ENCODE results near the gene LRRC39. TPM values are rescaled to one million over a fixed set of nuclear protein-coding genes. Genes with fewer than 3 reads are reported as not detected.

Gene LRRC39
- total RNA-seq, 1 donor from 2014 or later: 166 TPM

DNA sequence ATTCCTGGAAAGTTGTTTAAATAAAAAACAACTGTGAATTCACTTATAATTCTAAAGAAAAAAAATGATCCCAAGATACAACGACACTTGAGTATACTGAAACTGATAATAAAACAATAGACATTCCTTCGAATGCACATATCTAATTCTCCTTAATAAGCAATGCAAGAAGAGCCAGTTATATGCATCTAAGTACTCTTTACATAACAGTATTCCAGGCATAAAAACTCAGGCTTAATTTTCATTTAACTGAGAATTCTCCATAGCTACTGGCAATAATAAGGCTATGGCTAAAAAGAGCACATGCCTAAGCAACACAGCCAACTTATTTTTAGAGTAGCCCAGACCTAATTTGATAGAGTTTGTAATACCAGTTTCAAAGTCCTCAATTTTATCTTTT, 76.5 kb downstream of the LRRC39 start:
- Histone ChIP-seq H3K4me1 (peaks cover 15% of the 10 kb centered on the region), H3K9me3 (replicated peaks) (no peaks in the 10 kb centered on the region), H3K27me3 (ENCODE audit: low read depth) (no peaks in the 10 kb centered on the region), H3K36me3 (peaks cover 34% of the 10 kb centered on the region), H3K4me3 (no peak overlapping the region), H3K27ac (replicated peaks) (no peak overlapping the region)
- TF ChIP-seq, protein P1, sequence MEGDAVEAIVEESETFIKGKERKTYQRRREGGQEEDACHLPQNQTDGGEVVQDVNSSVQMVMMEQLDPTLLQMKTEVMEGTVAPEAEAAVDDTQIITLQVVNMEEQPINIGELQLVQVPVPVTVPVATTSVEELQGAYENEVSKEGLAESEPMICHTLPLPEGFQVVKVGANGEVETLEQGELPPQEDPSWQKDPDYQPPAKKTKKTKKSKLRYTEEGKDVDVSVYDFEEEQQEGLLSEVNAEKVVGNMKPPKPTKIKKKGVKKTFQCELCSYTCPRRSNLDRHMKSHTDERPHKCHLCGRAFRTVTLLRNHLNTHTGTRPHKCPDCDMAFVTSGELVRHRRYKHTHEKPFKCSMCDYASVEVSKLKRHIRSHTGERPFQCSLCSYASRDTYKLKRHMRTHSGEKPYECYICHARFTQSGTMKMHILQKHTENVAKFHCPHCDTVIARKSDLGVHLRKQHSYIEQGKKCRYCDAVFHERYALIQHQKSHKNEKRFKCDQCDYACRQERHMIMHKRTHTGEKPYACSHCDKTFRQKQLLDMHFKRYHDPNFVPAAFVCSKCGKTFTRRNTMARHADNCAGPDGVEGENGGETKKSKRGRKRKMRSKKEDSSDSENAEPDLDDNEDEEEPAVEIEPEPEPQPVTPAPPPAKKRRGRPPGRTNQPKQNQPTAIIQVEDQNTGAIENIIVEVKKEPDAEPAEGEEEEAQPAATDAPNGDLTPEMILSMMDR (IDR thresholded peaks at IDR 0.05; ENCODE audit: borderline replicate concordance): no peak
- DNase-seq: no peak
- intact Hi-C loops (cut with micrococcal nuclease): no loop called here

DNA sequence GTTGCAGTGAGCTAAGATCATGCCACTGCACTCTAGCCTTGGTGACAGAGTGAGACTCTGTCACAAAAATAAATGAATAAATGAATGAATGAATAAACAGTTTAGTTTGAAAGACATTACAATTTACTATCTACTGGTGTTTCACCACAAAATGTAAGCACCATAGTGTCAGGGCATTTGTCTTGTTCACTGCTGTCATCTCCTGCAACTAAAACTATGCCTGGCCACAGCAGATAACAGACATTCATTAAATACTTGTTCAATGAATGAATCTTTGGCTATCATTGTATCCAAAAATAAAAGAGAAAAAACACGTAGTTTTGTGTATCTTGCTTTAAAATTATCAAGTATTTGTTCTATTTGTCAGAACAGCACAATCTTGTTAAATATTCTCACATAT, 77.9 kb downstream of the LRRC39 start:
- DNase-seq: no peak
- intact Hi-C loops (cut with micrococcal nuclease): no loop called here
- Histone ChIP-seq H3K4me3 (no peak overlapping the region), H3K9me3 (replicated peaks) (peaks cover 6% of the 10 kb centered on the region), H3K27ac (replicated peaks) (no peak overlapping the region), H3K36me3 (peaks cover 29% of the 10 kb centered on the region), H3K4me1 (peaks cover 15% of the 10 kb centered on the region), H3K27me3 (ENCODE audit: low read depth) (no peaks in the 10 kb centered on the region)
- TF ChIP-seq, protein P1 (IDR thresholded peaks at IDR 0.05; ENCODE audit: borderline replicate concordance): no peak

Other genes starting within 250 kb of the LRRC39 start
- 7.7 TPM for gene SLC35A3, start 208.3 kb downstream of the LRRC39 start, total RNA-seq
- 2.1 TPM for gene SASS6, start 45.3 kb downstream of the LRRC39 start, total RNA-seq
- gene TRMT13, start 45.1 kb downstream of the LRRC39 start, total RNA-seq: 7.5 TPM
- 38.8 TPM for gene DBT, start 71.6 kb upstream of the LRRC39 start, total RNA-seq
- gene RTCA, start 88.0 kb upstream of the LRRC39 start, total RNA-seq: 41.3 TPM
- gene CDC14A, start 174.2 kb upstream of the LRRC39 start, total RNA-seq: 2.4 TPM

Measured in left ventricle myocardium inferior (tissue), 1 donor.